ENCODE data around the gene ATF7. TPM values are rescaled to one million over a fixed set of nuclear protein-coding genes. Genes with fewer than 3 reads are reported as not detected.

Gene ATF7
- total RNA-seq, 1 experiment from 2014 or later: 3.9 TPM

DNA sequence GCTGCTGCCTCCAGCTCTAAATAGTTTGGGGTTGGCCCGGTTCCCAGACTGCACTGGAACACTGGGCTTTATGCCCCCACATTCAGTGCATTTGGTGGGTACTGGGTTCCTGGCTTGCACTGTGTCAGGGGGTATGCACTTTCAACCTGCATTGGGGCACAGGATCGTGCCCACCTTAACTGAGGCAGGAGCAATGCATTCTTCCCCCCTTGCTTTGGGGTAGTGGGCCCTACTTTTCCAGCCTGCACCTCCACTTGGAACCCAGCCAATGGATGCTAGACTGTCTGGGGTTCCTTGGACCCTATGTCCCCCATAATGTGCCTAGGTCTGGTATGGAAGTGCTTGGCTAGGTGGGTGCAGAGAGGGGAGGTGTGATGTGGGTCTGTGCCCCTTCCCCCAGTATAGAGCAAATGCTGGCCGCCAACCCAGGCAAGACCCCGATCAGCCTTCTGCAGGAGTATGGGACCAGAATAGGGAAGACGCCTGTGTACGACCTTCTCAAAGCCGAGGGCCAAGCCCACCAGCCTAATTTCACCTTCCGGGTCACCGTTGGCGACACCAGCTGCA, 124.5 kb downstream of the ATF7 start:
- no peak for DNase-seq (ENCODE audit: low spot score)

DNA sequence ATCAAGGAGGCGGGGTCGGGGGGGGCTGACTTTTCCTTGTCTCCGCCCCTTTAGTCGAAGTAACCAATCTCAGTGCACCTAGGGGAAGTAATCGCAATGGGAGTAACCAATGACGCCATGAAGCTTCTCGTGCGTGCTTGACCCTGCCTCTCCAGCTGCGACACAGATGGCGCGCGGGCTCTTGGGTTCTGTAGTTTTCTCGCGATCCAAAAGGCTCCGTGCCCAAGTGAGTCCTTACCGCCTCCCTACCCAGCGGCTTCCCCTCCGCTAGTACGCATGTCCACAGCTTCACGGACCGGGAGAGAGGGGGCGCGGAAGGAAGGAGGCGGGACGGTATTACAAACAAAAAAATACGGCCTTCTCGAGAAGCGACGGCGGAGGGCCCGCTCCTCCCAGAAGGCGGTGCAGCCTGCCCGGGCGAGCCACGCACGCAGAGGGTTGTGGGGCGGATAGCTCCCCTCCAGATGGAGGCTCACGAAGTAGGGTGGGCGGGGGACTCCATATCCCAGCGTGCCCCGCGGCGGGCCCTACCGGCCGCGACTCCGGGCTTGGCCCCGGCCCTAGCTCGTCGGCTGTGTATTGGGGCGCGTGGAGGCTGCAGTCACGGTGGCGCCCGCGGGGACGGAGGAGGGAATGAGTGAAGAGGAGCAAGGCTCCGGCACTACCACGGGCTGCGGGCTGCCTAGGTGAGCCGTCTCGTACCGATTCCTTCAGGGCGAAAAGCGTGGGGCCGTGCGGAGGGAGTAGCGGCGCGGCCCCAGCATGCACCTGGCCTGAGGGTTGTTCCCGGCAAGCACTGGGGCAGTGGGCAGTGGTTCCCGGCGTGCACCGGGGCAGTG, 125.2 kb downstream of the ATF7 start, which contains the start of gene TARBP2:
TSS of gene TARBP2 (plus strand) at position 508 of the 839 bp plus-strand sequence. CDS start at position 634, 126 bp downstream.
- peak; percentile 100 for DNase-seq (ENCODE audit: low spot score)

DNA sequence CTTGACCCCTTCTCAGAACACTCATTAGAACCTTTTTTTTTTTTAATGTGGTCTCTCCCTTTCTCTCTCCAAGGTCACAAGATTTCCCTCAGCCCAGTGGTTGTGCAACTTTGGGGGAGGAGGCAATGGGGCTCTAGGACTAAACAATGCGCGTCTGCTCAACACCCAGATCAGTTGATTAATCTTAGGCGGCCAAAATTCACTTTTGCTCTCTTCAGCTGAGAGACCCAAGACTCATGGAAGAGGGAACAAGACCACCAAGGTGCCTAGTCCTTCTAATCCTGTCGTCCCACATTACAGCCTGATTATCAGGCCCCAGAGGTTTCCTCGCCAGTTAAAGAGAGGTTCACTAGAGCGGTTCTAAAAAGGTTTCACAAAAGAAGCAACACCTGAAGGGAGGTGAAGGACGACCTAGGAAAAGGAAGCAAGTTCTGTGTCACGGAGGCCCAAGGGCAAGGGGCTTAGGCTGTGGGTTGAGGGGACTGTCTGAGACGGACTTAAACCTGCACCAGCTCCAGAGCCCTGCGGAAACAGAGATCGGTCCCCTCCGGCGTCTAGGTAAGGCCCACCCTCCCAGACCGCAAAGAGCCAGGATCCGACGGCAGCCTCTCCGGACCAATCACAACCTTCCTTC, 125.9 kb downstream of the ATF7 start:
- no peak for DNase-seq (ENCODE audit: low spot score)

DNA sequence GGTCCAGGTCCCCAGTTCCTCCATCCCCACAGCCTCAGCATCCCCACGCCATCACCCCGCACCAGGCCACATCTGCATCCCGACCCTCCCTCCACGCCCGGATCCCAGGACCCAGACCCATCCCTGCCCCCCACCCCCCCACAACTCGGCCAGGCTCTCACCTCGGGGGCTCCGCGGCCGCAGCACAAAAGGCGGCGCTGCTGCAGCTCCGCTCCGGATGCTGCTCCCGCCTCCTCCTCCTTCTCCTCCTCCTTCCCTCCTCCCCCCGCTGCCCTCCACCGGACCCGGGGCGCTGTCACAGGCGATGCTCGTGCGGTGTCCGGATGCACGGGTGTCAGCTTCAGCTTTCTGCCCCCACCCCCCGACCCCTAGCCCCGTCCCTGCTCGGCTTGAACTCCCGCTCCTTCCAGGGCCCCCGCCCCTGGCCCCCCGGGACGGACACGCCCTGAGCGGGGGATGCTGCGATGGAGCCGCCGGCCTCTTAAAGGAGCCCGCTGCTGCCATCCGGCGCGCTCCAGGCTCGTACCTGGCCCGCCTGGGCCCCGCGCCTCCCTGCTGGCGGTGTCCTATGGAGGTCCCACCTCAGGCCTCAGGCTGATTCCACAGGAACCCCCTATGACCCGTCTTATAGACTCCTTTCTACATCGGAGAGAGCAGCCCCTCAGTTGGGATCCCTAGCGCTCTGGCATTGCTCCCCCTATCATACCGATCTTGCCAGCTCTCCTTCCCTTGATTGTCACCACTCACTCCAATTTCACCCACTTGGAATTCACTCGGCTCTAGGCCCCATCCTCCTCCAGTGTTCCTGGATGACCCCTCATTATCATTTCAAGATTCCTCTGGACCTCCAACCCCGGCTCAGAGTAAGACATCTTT, 126.7 kb downstream of the ATF7 start, which contains the start of gene MAP3K12:
TSS of gene MAP3K12 (minus strand) at position 193 of the 876 bp plus-strand sequence. CDS start 12,067 bp downstream, outside the sequence.
- no peak for DNase-seq (ENCODE audit: low spot score)

DNA sequence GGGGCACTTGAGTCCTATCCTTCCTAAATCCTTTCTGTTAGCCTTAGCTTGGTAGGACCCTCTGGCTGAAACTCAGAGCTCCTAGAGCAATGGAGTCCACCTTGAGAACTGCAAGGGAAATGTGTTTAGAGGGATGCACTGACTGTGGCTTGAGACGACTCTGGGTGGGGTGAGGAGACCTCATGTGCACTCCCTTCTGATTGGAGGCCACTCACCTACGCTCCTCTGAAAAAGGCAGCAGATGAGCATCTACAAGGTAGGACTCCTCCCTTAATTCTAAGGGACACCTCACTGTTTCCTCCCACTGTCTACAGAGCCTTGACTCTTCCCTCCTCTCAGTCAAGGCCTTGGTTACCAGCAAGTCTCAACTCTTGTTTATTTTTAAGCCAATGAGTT, 127.9 kb downstream of the ATF7 start:
- no peak for DNase-seq (ENCODE audit: low spot score)

DNA sequence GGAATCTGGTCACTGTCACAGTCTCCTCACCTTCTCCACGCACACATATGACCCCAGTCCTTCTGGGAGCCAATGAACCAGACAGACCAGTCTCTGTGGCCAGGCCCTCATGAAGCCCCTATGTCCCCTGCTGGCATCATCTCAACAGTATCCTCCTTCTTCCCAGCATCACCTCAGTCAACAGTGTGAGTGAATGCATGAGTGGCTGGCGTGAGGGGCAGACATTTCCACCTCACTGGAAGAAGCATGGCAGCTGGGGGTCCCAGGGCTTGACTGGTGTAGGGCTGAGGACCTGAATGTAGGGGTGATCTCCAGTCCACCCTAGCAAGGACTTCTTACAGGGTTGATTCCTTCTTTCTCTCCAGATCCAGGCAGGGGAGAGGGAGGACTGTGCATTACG, 128.7 kb downstream of the ATF7 start:
- no peak for DNase-seq (ENCODE audit: low spot score)

DNA sequence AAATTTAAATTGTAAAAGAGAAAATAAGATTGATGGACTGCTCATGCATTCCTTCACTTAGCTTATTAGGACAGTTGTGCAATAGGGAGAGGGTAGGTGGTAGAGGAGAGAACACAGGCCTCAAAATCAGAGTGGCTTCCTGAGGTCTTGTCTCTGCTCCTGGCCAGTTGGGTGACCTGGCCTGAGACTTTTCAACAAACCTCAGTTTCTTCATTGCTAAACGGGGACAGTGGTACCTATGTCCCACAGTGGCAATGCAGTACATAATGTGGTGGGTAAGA, 129.5 kb downstream of the ATF7 start:
- no peak for DNase-seq (ENCODE audit: low spot score)

DNA sequence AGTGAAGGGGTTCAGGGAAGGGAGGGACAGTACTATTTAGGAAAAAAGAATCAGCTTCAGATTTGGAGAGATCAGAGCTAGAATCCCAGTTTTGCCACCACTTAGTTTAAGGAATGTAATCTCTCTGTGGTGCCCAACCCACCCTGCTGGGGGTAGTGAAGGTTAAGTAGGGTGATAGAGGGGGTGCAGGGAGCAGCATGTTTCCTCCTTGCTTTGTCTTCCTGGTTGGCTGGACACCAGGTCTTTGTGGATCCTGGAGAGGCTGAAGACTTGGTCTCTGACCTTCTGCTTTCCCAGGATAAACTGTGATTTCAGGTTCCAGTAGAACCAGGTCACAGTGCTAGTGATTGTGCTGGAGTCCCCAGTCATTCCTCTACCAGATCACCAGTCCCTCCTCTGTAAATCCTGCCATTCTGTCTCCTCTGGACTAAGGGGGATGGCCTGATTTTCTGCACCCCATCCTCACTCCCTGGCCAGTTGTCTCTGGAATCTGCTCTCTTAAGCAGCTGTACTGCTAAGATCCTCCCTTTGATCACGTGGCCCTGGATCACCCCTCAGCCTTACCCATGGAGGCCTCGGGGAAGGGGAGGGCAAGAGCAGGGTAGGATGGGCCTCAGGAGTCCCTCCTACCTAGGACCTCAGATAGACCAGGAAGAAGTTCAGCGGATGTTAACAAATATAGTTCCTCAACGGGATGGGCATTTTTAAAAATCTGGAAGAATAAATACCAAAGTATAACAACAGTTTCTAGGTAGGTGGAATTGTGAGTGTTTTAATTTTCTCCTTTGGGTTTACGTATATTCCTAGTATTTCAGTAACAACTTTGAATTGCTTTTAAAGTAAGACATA, 130.1 kb downstream of the ATF7 start:
- DNase-seq (ENCODE audit: low spot score): no peak

DNA sequence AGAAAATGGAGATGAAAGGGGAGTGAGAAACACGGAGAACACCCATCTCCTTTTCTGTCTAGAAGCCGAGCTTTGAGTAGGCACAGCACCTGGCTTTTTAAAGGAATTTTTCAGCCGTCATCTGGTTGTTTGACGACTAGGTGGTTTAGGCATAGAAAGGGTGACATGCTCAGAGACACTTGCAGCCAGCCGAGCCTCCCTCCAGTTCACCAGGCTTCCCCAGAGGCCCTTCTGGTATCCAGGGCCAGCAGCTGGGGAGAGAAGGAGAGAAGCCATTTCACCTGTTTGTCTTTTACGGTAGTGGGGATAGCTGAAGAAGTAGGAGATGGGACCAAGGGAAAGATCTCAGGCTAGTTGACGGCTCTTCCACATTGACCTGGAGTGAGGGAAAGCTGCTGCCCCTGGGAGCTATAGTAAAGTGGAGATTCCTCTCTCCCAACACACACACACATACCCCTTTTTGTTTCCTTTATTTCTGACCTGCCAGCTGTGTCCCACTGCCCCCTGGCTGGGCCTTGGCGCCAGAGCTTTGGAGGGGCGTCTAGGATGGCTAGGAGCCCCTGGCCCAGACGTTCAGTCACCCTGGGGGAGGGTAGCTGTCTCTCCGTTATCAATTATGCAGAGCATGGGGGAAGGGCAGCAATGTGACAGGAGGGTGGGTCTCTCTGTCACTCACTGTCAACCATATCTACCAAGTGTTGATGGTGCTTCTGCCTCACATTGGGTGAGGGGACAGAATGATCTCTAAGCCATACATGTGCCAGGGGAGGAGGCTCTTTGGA, 132.4 kb downstream of the ATF7 start:
- no peak for DNase-seq (ENCODE audit: low spot score)

DNA sequence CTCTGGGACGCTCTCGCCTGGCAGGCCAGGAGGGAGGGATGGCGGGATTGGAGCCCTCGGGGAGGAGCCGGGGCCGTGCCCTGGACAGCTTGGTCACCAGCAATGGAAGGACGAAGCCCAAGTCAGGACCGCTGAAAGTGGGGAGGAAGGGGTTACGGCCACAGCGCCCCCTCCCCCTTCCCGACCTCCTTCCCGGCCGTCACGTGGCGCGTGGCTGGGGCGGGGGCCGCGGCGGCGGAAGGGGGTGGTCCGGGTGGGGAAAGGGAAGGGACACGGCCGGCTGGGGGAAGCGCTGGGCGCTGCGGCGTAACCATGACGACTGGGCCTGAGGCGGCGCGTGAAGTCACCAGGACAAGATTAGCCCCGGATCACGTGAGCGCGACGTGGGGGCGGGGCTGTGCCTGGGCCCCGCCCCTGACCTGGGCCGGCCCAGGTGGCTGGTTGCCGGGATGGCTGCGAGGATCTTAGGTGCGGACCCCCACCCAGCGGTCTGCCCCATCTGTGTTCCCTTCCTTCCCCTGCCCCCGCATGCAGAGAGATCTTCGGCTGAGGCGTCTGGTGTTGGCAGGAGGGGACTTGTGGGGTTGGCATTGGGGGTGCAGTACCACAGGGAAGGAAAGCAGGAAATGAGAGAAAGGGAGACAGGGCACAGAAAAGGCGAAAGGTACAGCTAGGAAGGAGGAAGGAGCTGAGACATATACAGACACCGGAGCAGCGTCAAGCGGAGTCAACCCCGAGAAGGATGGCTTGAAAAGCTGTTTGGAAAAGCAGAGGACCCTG, 133.2 kb downstream of the ATF7 start:
- peak; percentile 81 for DNase-seq (ENCODE audit: low spot score)

DNA sequence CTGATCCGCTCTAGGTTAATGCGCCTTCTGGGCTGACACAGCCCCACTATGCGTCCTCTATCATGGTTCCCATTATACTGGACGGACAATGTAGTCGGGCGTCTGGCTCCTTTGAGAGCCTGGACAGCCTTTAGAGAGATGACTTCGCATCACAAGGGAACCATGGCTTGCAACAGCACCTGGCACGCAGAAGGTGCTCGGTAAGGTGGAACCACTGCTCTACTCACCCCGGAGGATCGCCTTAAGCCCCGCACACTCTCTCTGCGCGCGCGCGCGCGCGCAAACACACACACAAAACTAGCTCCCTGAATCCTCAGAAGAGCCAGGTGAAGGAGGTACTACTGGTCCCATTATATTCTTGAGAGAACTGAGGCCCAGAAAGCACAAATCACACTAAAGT, 134.0 kb downstream of the ATF7 start:
- DNase-seq (ENCODE audit: low spot score): no peak

DNA sequence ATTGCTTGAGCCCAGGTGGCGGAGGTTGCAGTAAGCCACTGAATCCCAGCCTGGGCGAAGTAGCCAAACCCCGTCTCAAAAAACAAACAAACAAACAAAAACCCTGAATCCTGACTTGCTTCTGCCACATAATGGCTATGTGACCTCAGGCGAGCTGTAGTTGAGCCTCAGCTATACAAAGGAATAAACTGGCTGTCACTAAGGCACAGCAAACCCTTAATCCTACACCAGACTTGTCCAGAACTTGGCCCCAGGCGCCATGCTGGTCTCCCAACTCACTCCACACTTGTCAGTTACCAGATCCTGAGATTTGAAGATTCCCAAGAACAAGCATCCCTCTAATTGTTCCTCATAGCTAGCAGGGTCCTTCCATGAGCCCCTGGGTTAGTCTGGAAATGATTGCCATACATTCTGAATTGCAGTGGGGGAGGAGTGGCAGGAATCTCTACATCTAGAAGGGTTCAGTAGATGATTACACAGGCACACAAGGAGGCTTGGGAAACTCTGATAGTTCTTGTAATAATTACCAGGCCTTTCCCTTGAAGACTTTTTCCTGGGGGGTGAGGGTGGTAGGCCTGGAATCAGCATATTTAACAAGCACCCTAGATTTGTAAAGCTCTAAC, 136.8 kb downstream of the ATF7 start:
- no peak for DNase-seq (ENCODE audit: low spot score)

DNA sequence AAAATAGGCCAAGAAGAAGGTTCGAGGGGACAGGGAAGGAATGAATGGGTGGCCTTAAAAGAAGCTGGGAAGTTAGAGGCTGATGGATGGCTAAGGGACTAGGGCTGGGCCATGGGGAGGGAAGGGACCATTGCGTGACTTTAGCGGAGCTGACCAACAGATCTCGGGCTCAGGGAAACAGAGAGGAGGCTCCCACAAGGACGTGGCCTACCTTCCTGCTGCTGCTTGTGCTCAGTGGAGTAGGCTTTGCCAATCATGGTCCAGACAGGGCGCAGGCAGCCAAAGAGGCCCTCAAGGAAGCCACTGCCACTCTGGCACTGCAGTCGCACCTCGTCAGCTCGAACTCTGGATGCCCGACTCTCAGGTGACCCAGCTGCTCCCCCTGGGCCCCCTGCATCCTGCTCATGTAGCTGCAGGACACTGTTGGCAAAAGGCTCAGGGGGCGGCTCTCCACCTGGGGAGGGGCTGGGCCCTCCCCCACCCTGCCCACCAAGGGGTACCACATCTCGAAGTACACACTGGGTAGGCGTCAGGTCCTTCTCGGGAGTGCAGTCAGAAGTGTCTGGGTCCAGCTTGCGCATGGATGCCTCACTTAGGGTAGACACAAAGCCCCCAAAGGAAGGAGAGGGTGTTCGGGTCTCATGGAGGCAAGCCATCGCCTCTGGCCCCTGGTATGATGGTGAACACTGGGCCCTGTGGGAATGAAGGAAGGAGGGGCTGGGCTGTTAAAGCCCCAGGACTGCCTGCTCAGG, 139.3 kb downstream of the ATF7 start:
- no peak for DNase-seq (ENCODE audit: low spot score)

DNA sequence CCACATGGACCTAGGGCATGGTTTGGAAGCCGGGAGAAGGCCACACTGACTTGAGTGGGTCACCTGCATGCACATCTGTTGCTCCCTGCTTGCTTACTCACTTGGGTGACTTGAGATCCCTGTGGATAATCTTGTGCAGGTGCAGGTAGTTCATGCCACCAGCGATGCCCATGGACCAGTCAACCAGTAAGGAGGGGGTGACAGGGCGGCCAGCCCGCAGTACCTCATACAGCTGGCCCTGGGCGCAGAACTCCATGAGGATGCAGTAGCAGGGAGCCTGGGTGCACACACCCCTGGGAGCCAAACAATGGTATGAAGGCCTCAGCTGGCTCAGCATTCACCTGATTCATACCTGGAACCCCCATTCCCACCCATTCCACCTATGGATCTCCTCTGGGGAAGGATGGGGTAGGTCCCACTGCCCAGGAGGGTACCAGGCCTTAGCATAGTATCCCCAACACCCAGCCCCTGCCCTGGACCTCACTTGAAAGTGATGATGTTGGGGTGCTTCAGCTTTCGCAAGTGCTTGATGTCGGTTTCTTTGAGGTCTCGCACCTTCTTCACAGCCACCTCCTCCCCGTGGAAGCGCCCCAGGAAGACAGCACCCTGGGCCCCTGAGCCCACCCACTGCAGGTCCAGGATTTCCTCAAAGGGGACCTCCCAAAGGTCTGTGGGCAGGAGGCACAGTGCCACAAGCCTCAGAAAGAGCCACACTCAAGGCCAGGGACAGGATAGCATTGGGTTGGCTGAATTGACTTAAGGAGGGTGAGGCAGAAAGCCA, 140.0 kb downstream of the ATF7 start:
- no peak for DNase-seq (ENCODE audit: low spot score)

DNA sequence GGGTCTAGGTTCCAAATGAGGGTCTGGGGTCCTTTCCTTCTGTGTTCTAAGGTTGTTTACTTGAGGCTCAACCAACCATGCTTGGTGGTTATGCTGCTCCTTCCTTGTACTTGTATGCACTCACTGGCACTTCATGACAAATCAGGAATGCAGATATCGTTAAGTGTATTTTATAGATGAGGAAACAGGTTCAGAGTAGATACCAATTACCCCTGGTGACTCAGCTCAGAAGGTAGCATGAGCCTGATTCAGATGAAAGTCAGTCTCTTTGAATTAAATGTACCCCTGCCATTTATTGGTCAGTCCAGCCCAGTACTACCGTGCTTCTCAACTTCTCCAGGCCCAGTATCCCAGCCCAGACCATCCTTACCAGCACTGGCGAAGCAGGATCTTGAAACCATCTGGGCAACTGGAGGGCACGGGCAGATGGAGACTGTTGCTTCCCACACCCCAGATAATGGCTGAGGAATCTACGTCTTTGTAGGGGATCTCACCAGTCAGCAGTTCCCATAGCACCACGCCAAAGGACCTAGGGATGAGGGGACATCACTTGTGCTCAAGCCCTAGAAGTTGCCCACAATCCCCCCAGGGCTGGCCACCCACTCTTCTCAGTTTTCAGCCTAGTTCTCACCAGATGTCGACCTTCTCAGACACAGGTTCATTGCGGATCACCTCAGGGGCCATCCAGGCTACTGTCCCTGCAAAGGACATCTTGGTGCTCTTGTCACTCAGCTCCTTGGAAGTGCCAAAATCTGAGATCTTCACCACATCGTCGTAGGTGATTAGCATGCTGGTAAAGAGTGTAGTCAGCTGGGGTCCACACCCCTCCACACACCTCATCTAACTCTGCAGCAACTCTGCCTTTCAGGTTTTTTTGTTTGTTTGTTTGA, 141.3 kb downstream of the ATF7 start:
- no peak for DNase-seq (ENCODE audit: low spot score)

DNA sequence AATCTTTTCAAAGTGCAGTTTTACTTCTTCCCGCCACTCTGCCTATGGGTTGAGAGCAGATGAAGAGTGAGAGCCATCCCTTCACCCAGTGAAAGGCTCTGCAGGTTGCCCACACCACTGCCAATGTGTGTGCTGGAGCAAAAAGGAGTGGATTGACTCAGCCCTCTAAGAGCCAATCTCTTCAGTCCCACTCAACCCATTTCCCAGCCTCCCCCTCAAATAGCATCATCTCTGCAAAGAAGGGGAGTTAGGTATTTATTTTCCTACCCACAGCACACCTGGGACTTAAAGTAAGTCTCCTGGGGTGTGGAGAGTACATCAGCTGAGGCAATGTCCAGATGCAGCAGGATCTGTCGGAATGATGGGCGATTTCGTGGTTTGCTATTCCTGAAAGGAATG, 142.2 kb downstream of the ATF7 start:
- DNase-seq (ENCODE audit: low spot score): no peak
